ENCODE results near the gene WDR44.

Gene WDR44

DNA sequence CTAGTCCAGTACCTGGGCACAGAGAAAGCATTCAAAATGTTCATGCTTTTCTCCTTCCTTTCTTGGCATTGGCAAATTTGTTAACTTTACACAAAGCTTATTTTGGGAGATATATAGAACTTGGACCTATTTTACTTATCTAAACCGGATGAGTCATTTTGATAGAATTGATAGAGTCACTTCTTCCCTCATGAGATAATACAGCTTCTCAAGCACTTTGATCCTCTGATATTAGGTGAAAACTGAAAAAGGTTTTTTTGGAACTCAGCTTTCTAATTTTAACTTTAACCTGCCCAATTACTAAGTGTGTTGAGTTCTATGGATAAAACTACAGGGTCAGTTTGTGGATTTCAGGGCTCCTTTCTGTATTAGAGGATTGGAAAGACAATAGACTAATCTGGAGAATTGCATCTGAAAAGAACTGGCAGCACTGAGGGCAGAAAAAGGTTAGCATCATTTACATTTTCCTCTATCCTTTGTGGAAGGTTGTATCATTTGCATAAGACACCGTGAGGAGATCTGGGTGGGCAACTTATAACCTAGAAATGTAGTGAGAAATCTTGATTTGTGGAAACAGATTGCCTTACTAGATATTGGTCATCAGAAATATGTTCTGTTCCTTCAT is 2.4 kb downstream of the WDR44 start:
- H3K4me2 ChIP-seq (ENCODE audit: low read length): peak overlapping the region; percentile 82
- WGBS (ENCODE audit: extremely low coverage, insufficient coverage, insufficient read length): no CpG with 5 or more reads among the region's 2 CpGs
- no peaks in the 10 kb centered on the region for H3K36me3 ChIP-seq (ENCODE audit: control insufficient read depth in 1 of 2, insufficient read depth in 2 of 2, low read length in 2 of 2)
- peaks cover 3% of the 10 kb centered on the region for H3K79me2 ChIP-seq (ENCODE audit: control insufficient read depth, insufficient read depth, low read length, poor library complexity)
- no peak overlapping the region for H3K9ac ChIP-seq (ENCODE audit: low read length)
- H3K14ac ChIP-seq (ENCODE audit: low read length): no peak overlapping the region
- no peak overlapping the region for H2BK12ac ChIP-seq (ENCODE audit: low read length)
- H3K9me3 ChIP-seq (ENCODE audit: insufficient read depth, low read depth, low read length): no peaks in the 10 kb centered on the region
- no peak overlapping the region for H3K18ac ChIP-seq (ENCODE audit: low read length)
- peaks cover 8% of the 10 kb centered on the region for H3K79me1 ChIP-seq (ENCODE audit: low read length)
- H2BK5ac ChIP-seq (ENCODE audit: low read depth, low read length, poor library complexity): no peak overlapping the region
- no peak overlapping the region for H3K4ac ChIP-seq (ENCODE audit: low read depth, low read length)
- H2AK5ac ChIP-seq (ENCODE audit: low read length): no peak overlapping the region
- no peak overlapping the region for H2AFZ ChIP-seq (ENCODE audit: insufficient read depth, low read length, poor library complexity)
- no peak overlapping the region for H3K4me3 ChIP-seq (ENCODE audit: low read depth, low read length)
- peak in 1 of 2 donors; percentile 36 for DNase-seq
- no peaks in the 10 kb centered on the region for H3K27me3 ChIP-seq (ENCODE audit: insufficient read depth, low read length)
- no peak overlapping the region for H3K23ac ChIP-seq (ENCODE audit: low read length)
- H3K4me1 ChIP-seq (ENCODE audit: control insufficient read depth in 1 of 2, insufficient read depth in 2 of 2, low read length in 2 of 2): no peaks in the 10 kb centered on the region
- no peak overlapping the region for H2BK120ac ChIP-seq (ENCODE audit: insufficient read depth, low read length, poor library complexity)
- no peak overlapping the region for H4K12ac ChIP-seq (ENCODE audit: low read depth, low read length)
- no peak overlapping the region for H3K27ac ChIP-seq (ENCODE audit: low read depth, low read length)
- H4K91ac ChIP-seq (ENCODE audit: low read depth, low read length): no peak overlapping the region
- no peak overlapping the region for H4K8ac ChIP-seq (ENCODE audit: low read depth, low read length)

GRCh38 chrX:118349188-118349587 is 3.3 kb downstream of the WDR44 start:
- Histone ChIP-seq H4K12ac (ENCODE audit: low read depth, low read length) (no peak overlapping the region), H3K18ac (ENCODE audit: low read length) (no peak overlapping the region), H2AK5ac (ENCODE audit: low read length) (no peak overlapping the region), H2BK12ac (ENCODE audit: low read length) (no peak overlapping the region), H3K9me3 (ENCODE audit: insufficient read depth, low read depth, low read length) (no peaks in the 10 kb centered on the region), H2AFZ (ENCODE audit: insufficient read depth, low read length, poor library complexity) (no peak overlapping the region), H3K27me3 (ENCODE audit: insufficient read depth, low read length) (no peaks in the 10 kb centered on the region), H3K79me1 (ENCODE audit: low read length) (peaks cover 8% of the 10 kb centered on the region), H3K23ac (ENCODE audit: low read length) (no peak overlapping the region), H3K4ac (ENCODE audit: low read depth, low read length) (no peak overlapping the region), H2BK120ac (ENCODE audit: insufficient read depth, low read length, poor library complexity) (no peak overlapping the region), H3K14ac (ENCODE audit: low read length) (no peak overlapping the region), H3K4me1 (ENCODE audit: control insufficient read depth in 1 of 2, insufficient read depth in 2 of 2, low read length in 2 of 2) (no peaks in the 10 kb centered on the region), H3K4me3 (ENCODE audit: low read depth, low read length) (no peak overlapping the region), H4K91ac (ENCODE audit: low read depth, low read length) (no peak overlapping the region), H3K4me2 (ENCODE audit: low read length) (no peak overlapping the region), H4K8ac (ENCODE audit: low read depth, low read length) (no peak overlapping the region), H3K79me2 (ENCODE audit: control insufficient read depth, insufficient read depth, low read length, poor library complexity) (peaks cover 3% of the 10 kb centered on the region), H3K27ac (ENCODE audit: low read depth, low read length) (no peak overlapping the region), H2BK5ac (ENCODE audit: low read depth, low read length, poor library complexity) (no peak overlapping the region), H3K36me3 (ENCODE audit: control insufficient read depth in 1 of 2, insufficient read depth in 2 of 2, low read length in 2 of 2) (no peaks in the 10 kb centered on the region), H3K9ac (ENCODE audit: low read length) (no peak overlapping the region)
- no CpG with 5 or more reads among the region's 2 CpGs for WGBS (ENCODE audit: extremely low coverage, insufficient coverage, insufficient read length)
- no peak for DNase-seq

GRCh38 chrX:118350221-118350620 is 4.3 kb downstream of the WDR44 start:
- peaks cover 3% of the 10 kb centered on the region for H3K79me2 ChIP-seq (ENCODE audit: control insufficient read depth, insufficient read depth, low read length, poor library complexity)
- H3K4me2 ChIP-seq (ENCODE audit: low read length): no peak overlapping the region
- H3K4me3 ChIP-seq (ENCODE audit: low read depth, low read length): no peak overlapping the region
- H3K23ac ChIP-seq (ENCODE audit: low read length): no peak overlapping the region
- H3K18ac ChIP-seq (ENCODE audit: low read length): no peak overlapping the region
- WGBS (ENCODE audit: extremely low coverage, insufficient coverage, insufficient read length): no CpG with 5 or more reads among the region's 6 CpGs
- no peak overlapping the region for H3K4ac ChIP-seq (ENCODE audit: low read depth, low read length)
- no peak overlapping the region for H4K8ac ChIP-seq (ENCODE audit: low read depth, low read length)
- no peak overlapping the region for H2BK5ac ChIP-seq (ENCODE audit: low read depth, low read length, poor library complexity)
- no peak overlapping the region for H3K9ac ChIP-seq (ENCODE audit: low read length)
- no peak overlapping the region for H2AK5ac ChIP-seq (ENCODE audit: low read length)
- no peak overlapping the region for H2BK12ac ChIP-seq (ENCODE audit: low read length)
- no peak for DNase-seq
- H3K79me1 ChIP-seq (ENCODE audit: low read length): peaks cover 8% of the 10 kb centered on the region
- no peak overlapping the region for H4K91ac ChIP-seq (ENCODE audit: low read depth, low read length)
- H3K27me3 ChIP-seq (ENCODE audit: insufficient read depth, low read length): no peaks in the 10 kb centered on the region
- H3K9me3 ChIP-seq (ENCODE audit: insufficient read depth, low read depth, low read length): no peaks in the 10 kb centered on the region
- H4K12ac ChIP-seq (ENCODE audit: low read depth, low read length): no peak overlapping the region
- no peak overlapping the region for H3K14ac ChIP-seq (ENCODE audit: low read length)
- no peak overlapping the region for H2AFZ ChIP-seq (ENCODE audit: insufficient read depth, low read length, poor library complexity)
- H2BK120ac ChIP-seq (ENCODE audit: insufficient read depth, low read length, poor library complexity): no peak overlapping the region
- no peaks in the 10 kb centered on the region for H3K4me1 ChIP-seq (ENCODE audit: control insufficient read depth in 1 of 2, insufficient read depth in 2 of 2, low read length in 2 of 2)
- H3K27ac ChIP-seq (ENCODE audit: low read depth, low read length): no peak overlapping the region
- H3K36me3 ChIP-seq (ENCODE audit: control insufficient read depth in 1 of 2, insufficient read depth in 2 of 2, low read length in 2 of 2): no peaks in the 10 kb centered on the region

- Histone ChIP-seq H3K4me1 (ENCODE audit: control insufficient read depth in 1 of 2, insufficient read depth in 2 of 2, low read length in 2 of 2) (no peaks in the 10 kb centered on the region), H3K36me3 (ENCODE audit: control insufficient read depth in 1 of 2, insufficient read depth in 2 of 2, low read length in 2 of 2) (no peaks in the 10 kb centered on the region), H3K9me3 (ENCODE audit: insufficient read depth, low read depth, low read length) (no peaks in the 10 kb centered on the region), H4K91ac (ENCODE audit: low read depth, low read length) (no peak overlapping the region), H3K18ac (ENCODE audit: low read length) (no peak overlapping the region), H3K14ac (ENCODE audit: low read length) (no peak overlapping the region), H3K27ac (ENCODE audit: low read depth, low read length) (no peak overlapping the region), H4K12ac (ENCODE audit: low read depth, low read length) (no peak overlapping the region), H2BK5ac (ENCODE audit: low read depth, low read length, poor library complexity) (no peak overlapping the region), H3K4me3 (ENCODE audit: low read depth, low read length) (no peak overlapping the region), H3K4ac (ENCODE audit: low read depth, low read length) (no peak overlapping the region), H2AK5ac (ENCODE audit: low read length) (no peak overlapping the region), H4K8ac (ENCODE audit: low read depth, low read length) (no peak overlapping the region), H2BK120ac (ENCODE audit: insufficient read depth, low read length, poor library complexity) (no peak overlapping the region), H3K23ac (ENCODE audit: low read length) (no peak overlapping the region), H3K27me3 (ENCODE audit: insufficient read depth, low read length) (no peaks in the 10 kb centered on the region), H2BK12ac (ENCODE audit: low read length) (no peak overlapping the region), H3K9ac (ENCODE audit: low read length) (no peak overlapping the region), H3K79me2 (ENCODE audit: control insufficient read depth, insufficient read depth, low read length, poor library complexity) (peaks cover 3% of the 10 kb centered on the region), H2AFZ (ENCODE audit: insufficient read depth, low read length, poor library complexity) (no peak overlapping the region), H3K4me2 (ENCODE audit: low read length) (no peak overlapping the region), H3K79me1 (ENCODE audit: low read length) (peaks cover 8% of the 10 kb centered on the region)
- DNase-seq: no peak
- WGBS (ENCODE audit: extremely low coverage, insufficient coverage, insufficient read length): no CpG with 5 or more reads among the region's 1 CpG
Measured at GRCh38 chrX:118350706-118351105, 4.8 kb downstream of the WDR44 start.
